ENCODE measurements around the gene CPSF3. TPM values are rescaled to one million over a fixed set of nuclear protein-coding genes. Genes with fewer than 3 reads are reported as not detected.

CPSF3 gene
- total RNA-seq, 1 donor from 2014 or later: 86.4 TPM

DNA sequence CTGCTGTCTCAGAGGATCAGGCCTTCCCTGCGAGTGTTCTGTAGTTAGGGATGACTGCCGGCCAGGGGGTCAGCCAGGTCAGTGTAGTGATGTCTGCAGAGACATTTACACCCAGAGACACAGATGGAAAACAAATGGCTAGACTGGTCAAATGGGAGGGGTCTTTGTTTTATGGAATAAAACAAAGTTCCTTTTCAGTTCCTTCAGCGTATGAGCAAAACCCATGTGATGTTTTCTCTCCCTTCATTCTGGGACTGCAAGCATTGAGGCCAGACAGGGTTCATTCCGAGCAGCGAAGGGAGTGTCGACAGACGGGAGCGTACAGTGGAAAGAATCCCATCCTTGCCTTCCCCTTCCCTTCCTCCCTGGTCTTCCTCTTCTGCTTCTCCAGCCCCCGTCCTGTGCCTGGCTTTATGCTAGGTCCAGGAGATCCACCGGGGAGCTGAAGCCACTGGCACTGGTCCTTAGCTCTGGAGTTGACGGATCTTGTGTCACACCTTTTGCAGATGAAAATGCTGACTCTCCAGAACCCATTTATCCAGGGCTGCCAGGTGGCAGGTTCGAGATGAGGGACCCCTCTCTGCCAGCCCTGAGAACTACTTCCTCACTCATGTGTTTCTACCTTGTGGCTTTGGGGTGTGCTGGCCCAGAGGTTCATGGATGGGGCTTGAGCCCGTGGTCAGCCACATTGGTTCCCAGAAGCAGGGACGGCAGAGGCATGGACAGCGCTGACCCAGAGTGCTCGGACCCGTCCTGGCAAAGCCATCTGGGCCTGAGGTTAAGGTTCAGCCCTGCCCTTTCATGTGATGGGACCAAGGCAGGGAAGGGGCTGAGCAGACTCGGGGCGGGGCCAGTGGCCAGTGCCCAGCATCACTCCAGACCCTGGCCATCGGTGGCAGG, 24.3 kb upstream of the CPSF3 start:
- peak overlapping the region; percentile 36 for H3K27ac Mint-ChIP-seq (ENCODE audit: unreplicated experiment)
- TF ChIP-seq, protein P1, sequence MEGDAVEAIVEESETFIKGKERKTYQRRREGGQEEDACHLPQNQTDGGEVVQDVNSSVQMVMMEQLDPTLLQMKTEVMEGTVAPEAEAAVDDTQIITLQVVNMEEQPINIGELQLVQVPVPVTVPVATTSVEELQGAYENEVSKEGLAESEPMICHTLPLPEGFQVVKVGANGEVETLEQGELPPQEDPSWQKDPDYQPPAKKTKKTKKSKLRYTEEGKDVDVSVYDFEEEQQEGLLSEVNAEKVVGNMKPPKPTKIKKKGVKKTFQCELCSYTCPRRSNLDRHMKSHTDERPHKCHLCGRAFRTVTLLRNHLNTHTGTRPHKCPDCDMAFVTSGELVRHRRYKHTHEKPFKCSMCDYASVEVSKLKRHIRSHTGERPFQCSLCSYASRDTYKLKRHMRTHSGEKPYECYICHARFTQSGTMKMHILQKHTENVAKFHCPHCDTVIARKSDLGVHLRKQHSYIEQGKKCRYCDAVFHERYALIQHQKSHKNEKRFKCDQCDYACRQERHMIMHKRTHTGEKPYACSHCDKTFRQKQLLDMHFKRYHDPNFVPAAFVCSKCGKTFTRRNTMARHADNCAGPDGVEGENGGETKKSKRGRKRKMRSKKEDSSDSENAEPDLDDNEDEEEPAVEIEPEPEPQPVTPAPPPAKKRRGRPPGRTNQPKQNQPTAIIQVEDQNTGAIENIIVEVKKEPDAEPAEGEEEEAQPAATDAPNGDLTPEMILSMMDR (conservative IDR thresholded peaks at IDR 0.05): no peak
- no peaks in the 10 kb centered on the region for H3K9me3 Mint-ChIP-seq
- peak overlapping the region; percentile 36 for H3K4me3 Mint-ChIP-seq
- H3K36me3 Mint-ChIP-seq (ENCODE audit: low read depth): peaks cover 6% of the 10 kb centered on the region
- DNase-seq (ENCODE audit: low read depth, low spot score): no peak
- no peaks in the 10 kb centered on the region for H3K27me3 Mint-ChIP-seq (ENCODE audit: low read depth)
- peaks cover 11% of the 10 kb centered on the region for H3K4me1 Mint-ChIP-seq

DNA sequence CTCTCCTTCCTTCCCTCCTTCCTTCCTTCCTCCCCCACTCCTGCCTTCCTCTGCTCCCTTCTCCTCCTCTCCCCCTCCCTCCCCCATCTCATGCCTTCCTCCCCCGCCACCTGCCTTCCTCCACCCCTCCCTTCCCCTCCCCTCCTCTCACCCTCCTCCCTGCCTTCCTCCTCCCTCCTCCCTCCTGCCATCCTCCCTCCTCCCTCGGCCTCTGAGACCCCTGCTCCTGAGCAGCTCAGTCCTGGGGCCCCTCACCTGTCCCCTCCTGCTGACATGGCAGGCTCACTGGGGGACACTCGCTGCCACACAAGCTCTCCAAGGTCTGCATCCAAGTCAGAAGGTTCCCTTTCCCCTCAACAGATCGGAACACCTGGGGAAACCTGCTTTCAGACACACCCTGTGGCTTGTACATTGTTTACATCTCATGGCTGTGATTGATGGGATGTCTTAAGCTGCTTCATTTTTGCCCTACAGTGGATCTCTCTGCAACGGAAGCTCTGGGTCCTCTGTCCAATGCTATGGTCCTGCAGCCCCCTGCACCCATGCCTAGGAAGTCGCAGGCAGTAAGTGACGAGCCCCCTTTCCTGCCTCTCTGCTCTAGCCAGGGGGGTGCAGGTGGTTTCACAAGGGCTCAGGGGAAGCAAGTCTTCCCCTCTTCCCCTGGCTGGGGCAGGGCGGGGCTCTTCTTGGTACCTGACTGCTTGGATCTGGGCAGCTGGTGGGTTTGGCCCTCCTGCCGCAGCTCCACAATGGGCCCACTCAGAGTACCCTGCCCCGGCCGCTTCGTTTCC, 23.0 kb upstream of the CPSF3 start:
- Mint-ChIP-seq H3K27me3 (ENCODE audit: low read depth) (no peaks in the 10 kb centered on the region), H3K9me3 (no peaks in the 10 kb centered on the region), H3K4me3 (no peak overlapping the region), H3K4me1 (peaks cover 11% of the 10 kb centered on the region), H3K27ac (ENCODE audit: unreplicated experiment) (peak overlapping the region; percentile 62), H3K36me3 (ENCODE audit: low read depth) (peaks cover 6% of the 10 kb centered on the region)
- no peak for DNase-seq (ENCODE audit: low read depth, low spot score)
- TF ChIP-seq, protein P1 (conservative IDR thresholded peaks at IDR 0.05): no peak

DNA sequence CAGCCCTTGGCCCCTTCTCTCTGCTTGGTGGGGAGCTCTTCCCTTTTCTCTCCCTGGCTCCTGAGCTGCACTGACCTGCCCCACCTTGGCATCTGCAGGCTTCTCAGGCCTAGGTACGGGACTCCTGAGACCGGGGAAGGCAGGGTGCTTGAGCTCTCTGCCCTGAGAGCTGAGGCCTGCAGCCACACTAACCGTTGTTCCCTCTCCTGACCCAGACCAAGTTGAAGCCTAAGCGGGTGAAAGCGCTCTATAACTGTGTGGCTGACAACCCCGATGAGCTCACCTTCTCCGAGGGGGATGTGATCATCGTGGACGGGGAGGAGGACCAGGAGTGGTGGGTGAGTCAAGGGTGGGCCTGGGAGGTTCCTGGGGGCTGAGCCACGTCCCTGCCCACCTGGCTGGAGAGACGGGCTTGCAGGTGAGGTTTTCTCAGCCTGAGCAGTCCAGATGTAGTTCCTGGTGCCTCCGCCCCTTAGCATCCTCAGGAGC, 22.4 kb upstream of the CPSF3 start:
- H3K36me3 Mint-ChIP-seq (ENCODE audit: low read depth): peaks cover 6% of the 10 kb centered on the region
- DNase-seq (ENCODE audit: low read depth, low spot score): no peak
- H3K27ac Mint-ChIP-seq (ENCODE audit: unreplicated experiment): no peak overlapping the region

DNA sequence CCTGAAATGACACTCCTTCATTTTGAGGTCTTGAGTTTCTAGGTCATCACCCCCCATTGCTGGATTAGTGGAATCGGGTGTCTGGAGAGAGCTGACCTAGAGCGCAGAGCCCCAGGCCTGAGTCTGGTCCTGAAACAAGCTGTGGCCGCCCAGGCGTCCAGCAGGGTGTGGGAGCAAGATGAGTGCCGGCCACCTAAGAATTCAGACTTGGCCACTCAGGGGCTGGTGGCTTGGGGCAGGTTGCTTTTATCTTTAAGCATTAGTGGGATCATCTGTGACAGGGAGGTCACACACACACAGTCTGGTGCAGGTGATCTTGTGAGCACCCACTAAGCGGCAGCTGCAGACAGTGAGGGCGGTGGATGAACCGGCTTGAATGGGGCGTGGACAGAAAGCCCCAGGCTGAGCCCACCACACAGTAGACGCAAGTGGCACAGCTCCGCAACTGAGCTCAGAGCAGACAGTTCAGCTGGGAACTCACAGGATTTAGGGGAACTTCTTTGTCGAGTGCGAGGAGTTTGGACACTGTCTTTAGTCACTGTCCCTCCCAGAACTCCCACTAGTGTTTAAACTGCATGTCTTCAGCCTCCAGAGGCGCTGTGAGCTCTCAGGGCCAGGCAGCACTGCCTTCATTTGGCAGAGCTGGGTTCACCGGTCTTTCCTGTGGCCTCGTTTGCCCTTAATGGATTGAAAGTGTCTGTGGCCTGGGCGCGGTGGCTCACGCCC, 21.6 kb upstream of the CPSF3 start:
- no peak overlapping the region for H3K4me3 Mint-ChIP-seq
- peaks cover 8% of the 10 kb centered on the region for H3K36me3 Mint-ChIP-seq (ENCODE audit: low read depth)
- no peaks in the 10 kb centered on the region for H3K9me3 Mint-ChIP-seq
- TF ChIP-seq, protein P1 (conservative IDR thresholded peaks at IDR 0.05): no peak
- DNase-seq (ENCODE audit: low read depth, low spot score): no peak
- no peaks in the 10 kb centered on the region for H3K27me3 Mint-ChIP-seq (ENCODE audit: low read depth)
- H3K27ac Mint-ChIP-seq (ENCODE audit: unreplicated experiment): no peak overlapping the region
- H3K4me1 Mint-ChIP-seq: peaks cover 11% of the 10 kb centered on the region

More for the DNA sequence above, 22.4 kb upstream of the CPSF3 start:
- Mint-ChIP-seq H3K4me3 (no peak overlapping the region), H3K9me3 (no peaks in the 10 kb centered on the region), H3K27me3 (ENCODE audit: low read depth) (no peaks in the 10 kb centered on the region), H3K4me1 (peaks cover 11% of the 10 kb centered on the region)
- TF ChIP-seq, protein P1 (conservative IDR thresholded peaks at IDR 0.05): no peak

DNA sequence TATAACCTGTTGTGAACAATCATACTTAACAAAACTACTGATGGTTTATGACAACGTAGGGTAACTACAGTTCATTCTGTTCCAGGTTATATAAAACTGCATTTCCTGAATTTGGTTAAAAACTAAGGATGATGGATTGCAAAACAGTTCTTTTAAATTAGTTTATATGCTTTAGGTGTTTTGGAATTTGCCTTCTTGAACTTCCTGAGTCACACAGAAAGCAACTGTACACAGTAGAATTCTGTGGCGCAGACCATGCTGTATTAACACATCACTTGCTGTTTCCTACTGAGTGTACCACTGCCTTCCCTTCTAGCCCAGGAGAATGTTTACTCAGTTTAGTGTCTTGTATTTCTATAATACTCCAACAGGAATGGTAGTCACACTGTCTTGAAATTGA, 19.5 kb upstream of the CPSF3 start:
- TF ChIP-seq, protein P1 (conservative IDR thresholded peaks at IDR 0.05): no peak
- Mint-ChIP-seq H3K4me1 (peaks cover 8% of the 10 kb centered on the region), H3K27ac (ENCODE audit: unreplicated experiment) (no peak overlapping the region), H3K4me3 (no peak overlapping the region), H3K9me3 (no peaks in the 10 kb centered on the region), H3K36me3 (ENCODE audit: low read depth) (peaks cover 6% of the 10 kb centered on the region), H3K27me3 (ENCODE audit: low read depth) (no peaks in the 10 kb centered on the region)
- no peak for DNase-seq (ENCODE audit: low read depth, low spot score)
